ENCODE data around the gene OR12D2. TPM values are rescaled to one million over a fixed set of nuclear protein-coding genes. Genes with fewer than 3 reads are reported as not detected.

OR12D2 gene
- total RNA-seq, 1 experiment from 2014 or later, result not detected

DNA sequence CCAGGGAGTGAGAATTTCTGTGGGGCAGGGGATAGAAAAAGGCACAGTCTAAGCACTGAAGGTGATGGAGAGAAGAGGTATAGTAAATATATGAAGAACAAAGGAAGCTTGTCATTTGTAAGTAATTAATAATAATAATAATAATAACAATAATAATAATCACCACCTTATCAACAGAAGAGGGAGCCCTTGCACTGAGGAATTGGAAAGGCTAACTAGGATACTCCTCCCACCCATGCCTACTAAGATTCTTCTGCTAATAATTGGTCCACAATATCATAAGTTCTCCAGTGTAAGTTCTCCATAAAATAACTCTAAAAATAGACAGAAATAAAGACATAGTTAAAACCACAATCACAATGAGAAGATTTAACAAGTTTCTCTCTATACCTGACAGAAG is 19.4 kb upstream of the OR12D2 start:
- TF ChIP-seq EZH2phosphoT487 (IDR thresholded peaks at IDR 0.05; ENCODE audit: borderline replicate concordance, low read length) (no peak), EZH2 (IDR thresholded peaks at IDR 0.05; ENCODE audit: low read length, unreplicated experiment) (no peak)
- TF ChIP-seq, protein P1, sequence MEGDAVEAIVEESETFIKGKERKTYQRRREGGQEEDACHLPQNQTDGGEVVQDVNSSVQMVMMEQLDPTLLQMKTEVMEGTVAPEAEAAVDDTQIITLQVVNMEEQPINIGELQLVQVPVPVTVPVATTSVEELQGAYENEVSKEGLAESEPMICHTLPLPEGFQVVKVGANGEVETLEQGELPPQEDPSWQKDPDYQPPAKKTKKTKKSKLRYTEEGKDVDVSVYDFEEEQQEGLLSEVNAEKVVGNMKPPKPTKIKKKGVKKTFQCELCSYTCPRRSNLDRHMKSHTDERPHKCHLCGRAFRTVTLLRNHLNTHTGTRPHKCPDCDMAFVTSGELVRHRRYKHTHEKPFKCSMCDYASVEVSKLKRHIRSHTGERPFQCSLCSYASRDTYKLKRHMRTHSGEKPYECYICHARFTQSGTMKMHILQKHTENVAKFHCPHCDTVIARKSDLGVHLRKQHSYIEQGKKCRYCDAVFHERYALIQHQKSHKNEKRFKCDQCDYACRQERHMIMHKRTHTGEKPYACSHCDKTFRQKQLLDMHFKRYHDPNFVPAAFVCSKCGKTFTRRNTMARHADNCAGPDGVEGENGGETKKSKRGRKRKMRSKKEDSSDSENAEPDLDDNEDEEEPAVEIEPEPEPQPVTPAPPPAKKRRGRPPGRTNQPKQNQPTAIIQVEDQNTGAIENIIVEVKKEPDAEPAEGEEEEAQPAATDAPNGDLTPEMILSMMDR (conservative IDR thresholded peaks at IDR 0.05; ENCODE audit: low read depth, low read length), result peak; percentile 34; the same call in 1 of the 2 replicates
- Histone ChIP-seq H3K4me1 (ENCODE audit: insufficient read depth, low read length) (no peaks in the 10 kb centered on the region), H3K27me3 (ENCODE audit: low read length) (peaks cover 24% of the 10 kb centered on the region), H3K9me2 (replicated peaks; ENCODE audit: low read length) (no peaks in the 10 kb centered on the region), H3K79me2 (ENCODE audit: low read length) (no peaks in the 10 kb centered on the region), H3K9ac (ENCODE audit: low read length) (no peak overlapping the region), H3F3A (ENCODE audit: low read length, unreplicated experiment) (no peaks in the 10 kb centered on the region), H2AFZ (ENCODE audit: low read length) (no peak overlapping the region), H3K4me3 (ENCODE audit: low read length) (no peak overlapping the region), H3K36me3 (ENCODE audit: low read depth, low read length) (no peaks in the 10 kb centered on the region), H3K27ac (ENCODE audit: low read length) (no peak overlapping the region), H4K20me1 (ENCODE audit: low read length) (no peaks in the 10 kb centered on the region), H3K9me3 (ENCODE audit: low read length) (no peaks in the 10 kb centered on the region), H3K4me2 (ENCODE audit: low read length) (no peak overlapping the region)
- intact Hi-C loops (cut with micrococcal nuclease), result loop anchor here (1.0 kb wide), 1 partner anchor 213 kb away; no protein-coding TSS in a partner anchor
- POLR2A ChIA-PET (ENCODE audit: unreplicated experiment), result no interaction called here
- DNase-seq, result peak; percentile 54
- no TSS peak for BruUV-seq (replicated peaks)
- CTCF ChIA-PET, result interaction anchor here (0.5 to 1.2 kb wide), 2 partner anchors 79 to 212 kb away, joined by 4 to 11 read pairs; no protein-coding TSS in a partner anchor
- no peak for ATAC-seq

DNA sequence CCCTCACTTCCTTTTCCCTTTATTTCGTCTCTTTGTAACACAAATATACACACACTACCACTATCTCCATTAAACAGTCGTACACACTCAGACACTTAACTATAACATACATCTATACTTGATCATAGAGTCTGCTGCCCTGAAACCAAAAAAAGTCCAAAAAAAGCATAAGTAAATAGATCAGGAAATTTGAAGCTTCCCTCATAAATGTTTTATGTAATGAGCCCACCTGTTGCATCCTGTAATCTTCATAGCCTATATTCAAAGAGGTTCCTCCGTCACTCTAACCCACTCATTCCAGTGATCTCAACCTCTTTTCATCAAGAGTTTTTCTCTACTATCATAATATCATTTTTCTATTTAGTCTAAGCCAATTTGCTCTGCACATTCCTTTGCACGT is 6.9 kb upstream of the OR12D2 start:
- no peaks in the 10 kb centered on the region for H3K9me2 ChIP-seq (replicated peaks; ENCODE audit: low read length)
- DNase-seq (no peak), ATAC-seq (no peak)
- no peaks in the 10 kb centered on the region for H4K20me1 ChIP-seq (ENCODE audit: low read length)
- no peak overlapping the region for H3K4me2 ChIP-seq (ENCODE audit: low read length)
- H3F3A ChIP-seq (ENCODE audit: low read length, unreplicated experiment), result no peaks in the 10 kb centered on the region
- intact Hi-C loops (cut with micrococcal nuclease), result no loop called here
- H2AFZ ChIP-seq (ENCODE audit: low read length), result no peak overlapping the region
- no peaks in the 10 kb centered on the region for H3K36me3 ChIP-seq (ENCODE audit: low read depth, low read length)
- no TSS peak for BruUV-seq (replicated peaks)
- H3K4me1 ChIP-seq (ENCODE audit: insufficient read depth, low read length), result no peaks in the 10 kb centered on the region
- peaks cover 55% of the 10 kb centered on the region for H3K27me3 ChIP-seq (ENCODE audit: low read length)
- CTCF ChIA-PET, result no interaction called here
- no peaks in the 10 kb centered on the region for H3K9me3 ChIP-seq (ENCODE audit: low read length)
- H3K9ac ChIP-seq (ENCODE audit: low read length), result no peak overlapping the region
- H3K79me2 ChIP-seq (ENCODE audit: low read length), result no peaks in the 10 kb centered on the region
- POLR2A ChIA-PET (ENCODE audit: unreplicated experiment), result no interaction called here
- no peak overlapping the region for H3K27ac ChIP-seq (ENCODE audit: low read length)
- no peak overlapping the region for H3K4me3 ChIP-seq (ENCODE audit: low read length)
- TF ChIP-seq EZH2phosphoT487 (IDR thresholded peaks at IDR 0.05; ENCODE audit: borderline replicate concordance, low read length) (no peak), EZH2 (IDR thresholded peaks at IDR 0.05; ENCODE audit: low read length, unreplicated experiment) (no peak)
- TF ChIP-seq, protein P1 (conservative IDR thresholded peaks at IDR 0.05; ENCODE audit: low read depth, low read length), result no peak

DNA sequence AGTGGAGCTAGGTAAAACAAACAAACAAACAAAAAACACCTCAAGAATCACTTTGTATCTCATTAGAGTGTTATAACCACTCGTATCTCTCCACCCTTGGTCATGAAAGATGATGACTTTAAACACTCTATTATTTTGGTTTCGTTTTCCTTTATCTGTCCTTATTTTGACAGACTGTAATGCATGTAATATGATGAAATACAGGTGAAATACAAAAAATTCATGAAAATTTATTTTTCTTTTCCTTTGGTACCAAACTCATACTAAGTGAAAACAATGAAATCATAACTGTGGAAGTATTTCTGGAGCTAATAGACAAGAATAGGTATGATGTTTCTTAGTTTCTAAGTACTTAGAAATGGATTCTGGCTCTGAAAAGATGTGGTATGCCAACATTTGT is 4.1 kb downstream of the OR12D2 start:
- no peak for TF ChIP-seq EZH2phosphoT487 (IDR thresholded peaks at IDR 0.05; ENCODE audit: borderline replicate concordance, low read length)
- TF ChIP-seq EZH2 (IDR thresholded peaks at IDR 0.05; ENCODE audit: low read length, unreplicated experiment), result no peak
- TF ChIP-seq, protein P1 (conservative IDR thresholded peaks at IDR 0.05; ENCODE audit: low read depth, low read length), result no peak
- Histone ChIP-seq H3K9me2 (replicated peaks; ENCODE audit: low read length) (no peaks in the 10 kb centered on the region), H3K4me3 (ENCODE audit: low read length) (no peak overlapping the region), H3K4me1 (ENCODE audit: insufficient read depth, low read length) (no peaks in the 10 kb centered on the region), H3K4me2 (ENCODE audit: low read length) (no peak overlapping the region), H3K9me3 (ENCODE audit: low read length) (no peaks in the 10 kb centered on the region), H2AFZ (ENCODE audit: low read length) (no peak overlapping the region), H3F3A (ENCODE audit: low read length, unreplicated experiment) (no peaks in the 10 kb centered on the region), H3K36me3 (ENCODE audit: low read depth, low read length) (no peaks in the 10 kb centered on the region), H3K27me3 (ENCODE audit: low read length) (peaks cover 34% of the 10 kb centered on the region), H4K20me1 (ENCODE audit: low read length) (no peaks in the 10 kb centered on the region), H3K27ac (ENCODE audit: low read length) (no peak overlapping the region), H3K9ac (ENCODE audit: low read length) (no peak overlapping the region), H3K79me2 (ENCODE audit: low read length) (no peaks in the 10 kb centered on the region)
- BruUV-seq (replicated peaks), result no TSS peak
- CTCF ChIA-PET, result no interaction called here
- POLR2A ChIA-PET (ENCODE audit: unreplicated experiment), result no interaction called here
- intact Hi-C loops (cut with micrococcal nuclease), result no loop called here
- DNase-seq, result no peak
- ATAC-seq, result no peak
